ENCODE results near the gene PGF.
"Not testable (repeated sequence)": the region's sequence is repeated elsewhere in the genome, so short reads cannot be mapped to it uniquely, and the experiment has no call there.

The PGF gene

DNA sequence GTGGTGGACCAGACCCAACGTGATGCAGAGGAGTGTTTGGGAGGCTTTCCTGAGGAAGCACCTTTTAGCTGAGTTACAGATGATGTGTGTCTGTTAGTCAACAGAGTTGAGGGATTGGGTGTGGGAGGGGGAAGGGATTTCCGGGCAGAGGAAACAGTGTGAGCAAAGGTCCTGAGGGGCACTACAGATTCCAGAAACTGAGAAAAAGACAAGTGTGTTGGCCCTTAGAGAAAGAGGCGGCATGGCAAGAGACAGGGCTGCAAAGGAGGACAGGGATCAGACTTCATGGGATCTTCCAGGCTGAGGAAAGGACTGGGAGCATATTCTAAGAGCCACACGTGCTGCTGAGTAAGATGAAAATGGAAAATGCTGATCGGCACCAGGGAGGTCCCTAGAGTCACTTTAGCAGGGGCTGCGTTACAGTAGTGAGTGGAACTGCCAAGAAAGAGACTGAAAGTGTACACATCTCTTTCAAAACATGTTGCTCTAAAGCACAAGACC is 22.9 kb downstream of the PGF start:
- no peaks in the 10 kb centered on the region for H3K4me1 ChIP-seq (ENCODE audit: control insufficient read depth, insufficient read depth, low read length)
- H3K36me3 ChIP-seq (ENCODE audit: control insufficient read depth, insufficient read depth, low read length), result no peaks in the 10 kb centered on the region
- no peak overlapping the region for H3K27ac ChIP-seq (ENCODE audit: low read depth, low read length)
- H3K4me3 ChIP-seq (ENCODE audit: low read length), result no peak overlapping the region
- H3K27me3 ChIP-seq (ENCODE audit: control insufficient read depth, insufficient read depth, low read length), result no peaks in the 10 kb centered on the region
- no peak overlapping the region for H3K9ac ChIP-seq (ENCODE audit: low read length)

DNA sequence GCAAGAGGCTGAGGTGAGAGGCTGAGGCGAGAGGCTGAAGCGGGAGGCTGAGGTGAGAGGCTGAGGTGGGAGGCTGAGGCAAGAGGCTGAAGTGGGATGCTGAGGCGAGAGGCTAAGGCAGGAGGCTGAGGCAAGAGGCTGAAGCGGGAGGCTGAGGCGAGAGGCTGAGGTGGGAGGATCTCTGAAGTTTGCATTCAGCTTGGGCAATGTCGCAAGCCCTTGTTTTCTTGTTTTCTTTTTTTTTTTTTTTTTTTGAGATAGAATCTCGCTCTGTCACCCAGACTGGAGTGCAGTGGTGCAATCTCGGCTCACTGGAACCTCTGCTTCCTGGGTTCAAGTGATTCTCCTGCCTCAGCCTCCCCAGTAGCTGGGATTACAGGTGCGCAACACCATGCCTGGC is 23.7 kb downstream of the PGF start:
- H3K4me1 ChIP-seq (ENCODE audit: control insufficient read depth, insufficient read depth, low read length); H3K4me3 ChIP-seq (ENCODE audit: low read length); H3K9ac ChIP-seq (ENCODE audit: low read length); H3K27me3 ChIP-seq (ENCODE audit: control insufficient read depth, insufficient read depth, low read length); H3K27ac ChIP-seq (ENCODE audit: low read depth, low read length); H3K36me3 ChIP-seq (ENCODE audit: control insufficient read depth, insufficient read depth, low read length): not testable (repeated sequence)

DNA sequence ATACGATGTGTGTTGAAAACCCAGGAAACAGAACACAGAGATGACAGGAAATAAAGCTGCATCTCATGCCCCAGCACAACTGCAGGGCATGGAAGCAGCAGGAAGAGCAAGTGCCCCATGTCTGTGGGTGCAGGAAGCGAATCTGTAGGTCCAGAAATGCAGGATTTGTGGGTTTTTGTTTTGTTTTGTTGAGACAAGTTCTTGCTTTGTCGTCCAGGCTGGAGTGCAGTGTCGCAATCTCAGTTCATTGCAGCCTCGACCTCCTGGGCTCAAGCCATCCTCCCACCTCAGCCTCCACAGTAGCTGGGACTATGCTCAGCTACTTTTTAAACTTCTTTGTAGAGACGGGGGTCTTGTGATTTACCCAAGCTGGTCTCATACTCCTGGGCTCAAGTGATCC is 26.2 kb downstream of the PGF start:
- Histone ChIP-seq H3K27me3 (ENCODE audit: control insufficient read depth, insufficient read depth, low read length) (no peaks in the 10 kb centered on the region), H3K9ac (ENCODE audit: low read length) (no peak overlapping the region), H3K27ac (ENCODE audit: low read depth, low read length) (no peak overlapping the region), H3K4me1 (ENCODE audit: control insufficient read depth, insufficient read depth, low read length) (no peaks in the 10 kb centered on the region), H3K4me3 (ENCODE audit: low read length) (no peak overlapping the region), H3K36me3 (ENCODE audit: control insufficient read depth, insufficient read depth, low read length) (no peaks in the 10 kb centered on the region)

DNA sequence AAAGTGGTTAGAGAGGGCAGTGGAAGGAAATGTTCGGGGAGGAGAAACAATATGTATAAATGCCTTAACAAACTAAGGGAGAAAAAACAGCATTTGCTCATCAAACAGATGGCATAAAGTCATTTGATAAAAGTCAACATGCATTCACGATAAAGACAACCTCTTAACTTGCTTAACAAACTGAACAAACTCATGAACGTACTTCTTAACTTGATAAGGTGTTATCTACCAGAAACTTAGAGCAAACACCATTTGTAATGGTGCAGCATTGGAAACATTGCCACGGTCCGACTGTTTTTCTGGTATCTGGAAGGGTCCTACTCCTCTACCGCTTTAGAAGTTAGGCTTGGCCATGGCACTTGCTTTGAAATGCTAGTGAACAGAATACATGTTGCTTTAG is 28.2 kb downstream of the PGF start:
- no peak overlapping the region for H3K27ac ChIP-seq (ENCODE audit: low read depth, low read length)
- no peak overlapping the region for H3K4me3 ChIP-seq (ENCODE audit: low read length)
- peaks cover 3% of the 10 kb centered on the region for H3K4me1 ChIP-seq (ENCODE audit: control insufficient read depth, insufficient read depth, low read length)
- H3K9ac ChIP-seq (ENCODE audit: low read length), result no peak overlapping the region
- H3K36me3 ChIP-seq (ENCODE audit: control insufficient read depth, insufficient read depth, low read length), result no peaks in the 10 kb centered on the region
- no peaks in the 10 kb centered on the region for H3K27me3 ChIP-seq (ENCODE audit: control insufficient read depth, insufficient read depth, low read length)

DNA sequence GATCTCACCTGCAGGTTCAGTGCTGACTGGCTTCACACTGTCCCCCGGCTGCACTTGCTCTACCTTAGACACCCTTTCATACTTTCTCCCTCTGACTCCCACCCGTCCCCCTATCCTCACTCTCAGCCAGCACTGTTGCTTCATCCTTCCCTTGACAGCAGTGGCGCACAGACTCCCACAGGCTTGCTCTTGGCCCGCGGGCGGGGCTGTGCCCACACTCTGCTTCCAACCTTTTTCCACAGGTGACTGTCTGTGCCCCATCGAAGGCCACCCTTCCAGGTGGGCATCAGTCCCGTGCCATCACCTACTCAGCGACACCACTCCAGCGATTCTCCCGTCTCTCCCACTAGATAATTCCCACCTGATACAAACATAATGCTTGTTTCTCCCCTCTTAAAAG is 31.3 kb downstream of the PGF start:
- no peak overlapping the region for H3K9ac ChIP-seq (ENCODE audit: low read length)
- no peak overlapping the region for H3K4me3 ChIP-seq (ENCODE audit: low read length)
- no peak overlapping the region for H3K27ac ChIP-seq (ENCODE audit: low read depth, low read length)
- H3K36me3 ChIP-seq (ENCODE audit: control insufficient read depth, insufficient read depth, low read length), result no peaks in the 10 kb centered on the region
- no peaks in the 10 kb centered on the region for H3K27me3 ChIP-seq (ENCODE audit: control insufficient read depth, insufficient read depth, low read length)
- H3K4me1 ChIP-seq (ENCODE audit: control insufficient read depth, insufficient read depth, low read length), result peaks cover 3% of the 10 kb centered on the region

DNA sequence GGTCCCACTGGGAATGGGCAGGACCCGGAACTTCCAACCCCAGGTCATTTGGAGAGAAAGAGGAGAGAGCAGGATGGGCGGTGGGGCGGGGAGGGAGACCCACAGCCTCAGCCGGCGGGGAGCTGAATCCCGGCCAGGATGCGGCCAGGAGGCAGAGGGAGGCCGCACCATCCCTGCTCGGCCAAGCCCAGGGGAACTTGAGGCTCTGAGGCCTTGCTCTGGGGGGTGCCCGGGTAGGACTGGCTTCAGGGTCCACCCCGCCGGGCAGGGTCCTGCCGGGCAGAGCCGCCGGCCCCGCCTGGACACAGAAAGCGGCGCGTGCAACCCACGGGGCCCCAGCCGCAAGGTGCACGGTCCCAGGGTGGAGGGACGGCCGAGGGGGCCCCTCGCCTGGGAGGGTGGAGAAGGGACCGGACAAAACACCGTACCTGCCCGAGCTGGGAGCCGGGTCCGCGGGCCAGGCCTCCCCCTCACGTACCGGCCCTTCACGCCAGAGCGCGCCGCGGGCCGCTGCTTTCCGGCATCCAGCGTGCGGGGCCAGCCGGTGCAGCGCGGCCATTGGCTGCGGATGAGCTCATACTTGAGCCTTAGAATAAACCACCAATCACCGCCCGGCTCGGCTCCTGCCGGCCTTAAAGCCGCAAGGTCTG is 32.5 kb downstream of the PGF start, which contains the start of gene RPS6KL1:
RPS6KL1 (minus strand) TSS at position 509 of the 650 bp plus-strand sequence. CDS start 1,719 bp downstream, outside the sequence.
- Histone ChIP-seq H3K4me3 (ENCODE audit: low read length) (peak within 1 kb of the TSS; percentile 76), H3K27me3 (ENCODE audit: control insufficient read depth, insufficient read depth, low read length) (no peaks in the 10 kb centered on the region), H3K9ac (ENCODE audit: low read length) (peak within 1 kb of the TSS; percentile 45), H3K4me1 (ENCODE audit: control insufficient read depth, insufficient read depth, low read length) (peaks cover 3% of the 10 kb centered on the region), H3K27ac (ENCODE audit: low read depth, low read length) (no peak within 1 kb of the TSS), H3K36me3 (ENCODE audit: control insufficient read depth, insufficient read depth, low read length) (no peaks in the 10 kb centered on the region)

DNA sequence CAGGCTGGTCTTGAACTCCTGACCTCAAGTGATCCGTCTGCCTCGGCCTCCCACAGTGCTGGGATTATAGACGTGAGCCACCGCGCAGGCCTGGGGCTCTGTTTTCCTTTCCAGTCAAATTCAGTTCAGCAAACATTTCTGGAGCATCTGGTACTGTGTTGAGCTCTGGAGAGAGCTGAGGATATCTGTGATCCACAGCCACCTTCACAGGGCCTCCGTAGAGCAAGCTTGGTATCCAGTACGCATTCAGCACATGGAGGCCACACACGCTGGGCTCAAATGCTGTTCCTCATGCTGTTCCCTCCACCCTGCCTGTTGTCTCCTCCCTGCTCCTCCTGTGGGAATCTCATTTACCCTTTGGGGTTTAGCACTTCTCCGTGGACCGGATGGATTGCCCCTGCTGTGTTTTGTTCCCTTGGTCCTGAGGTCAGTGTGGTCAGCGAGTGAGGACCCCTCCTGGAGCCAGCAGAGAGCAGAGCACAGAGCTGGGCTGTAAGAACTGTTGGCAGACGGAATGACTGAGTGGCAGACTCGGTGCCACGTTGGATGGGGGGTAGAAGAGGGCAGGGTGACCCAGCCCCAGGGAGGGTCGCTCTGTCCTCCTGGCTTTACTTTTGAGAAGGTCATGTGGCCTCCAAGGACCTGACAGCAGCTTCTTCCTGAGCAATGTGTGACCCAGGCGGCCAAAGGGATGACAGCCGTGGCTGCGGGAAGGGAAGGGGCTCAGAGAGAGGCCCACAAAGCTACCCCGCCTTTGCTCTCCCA is 33.2 kb downstream of the PGF start:
- Histone ChIP-seq H3K27ac (ENCODE audit: low read depth, low read length) (no peak overlapping the region), H3K27me3 (ENCODE audit: control insufficient read depth, insufficient read depth, low read length) (no peaks in the 10 kb centered on the region), H3K36me3 (ENCODE audit: control insufficient read depth, insufficient read depth, low read length) (no peaks in the 10 kb centered on the region), H3K4me3 (ENCODE audit: low read length) (peak overlapping the region; percentile 7), H3K4me1 (ENCODE audit: control insufficient read depth, insufficient read depth, low read length) (peaks cover 3% of the 10 kb centered on the region), H3K9ac (ENCODE audit: low read length) (no peak overlapping the region)

DNA sequence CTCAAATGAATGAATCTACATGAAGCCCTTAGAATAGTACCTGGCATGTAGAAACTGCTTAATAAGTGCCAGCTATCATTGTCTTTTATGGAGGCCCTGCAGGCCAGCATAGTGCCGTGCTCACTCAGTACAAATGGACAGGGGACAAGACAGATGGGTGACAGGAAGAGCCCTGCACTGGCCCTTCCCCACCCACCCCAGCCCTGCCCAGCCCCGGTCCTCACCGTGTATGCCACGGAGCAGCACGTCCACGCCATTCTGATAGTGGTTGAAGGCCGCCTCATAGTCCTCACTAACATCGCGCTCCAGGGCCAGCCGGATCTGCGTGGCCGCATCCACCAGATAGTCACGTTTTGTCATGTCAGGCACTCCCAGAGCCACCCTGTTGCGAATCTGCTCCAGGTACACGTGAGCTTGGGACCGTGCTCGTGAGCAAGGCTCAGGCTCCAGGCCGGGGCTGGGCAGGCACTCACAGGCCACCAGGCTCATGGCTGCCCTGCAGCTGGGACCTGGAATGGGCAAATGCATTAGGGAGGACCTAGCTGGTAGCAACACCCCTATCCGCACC is 34.3 kb downstream of the PGF start:
- peaks cover 3% of the 10 kb centered on the region for H3K4me1 ChIP-seq (ENCODE audit: control insufficient read depth, insufficient read depth, low read length)
- no peaks in the 10 kb centered on the region for H3K27me3 ChIP-seq (ENCODE audit: control insufficient read depth, insufficient read depth, low read length)
- H3K4me3 ChIP-seq (ENCODE audit: low read length), result no peak overlapping the region
- no peak overlapping the region for H3K27ac ChIP-seq (ENCODE audit: low read depth, low read length)
- no peaks in the 10 kb centered on the region for H3K36me3 ChIP-seq (ENCODE audit: control insufficient read depth, insufficient read depth, low read length)
- H3K9ac ChIP-seq (ENCODE audit: low read length), result no peak overlapping the region

DNA sequence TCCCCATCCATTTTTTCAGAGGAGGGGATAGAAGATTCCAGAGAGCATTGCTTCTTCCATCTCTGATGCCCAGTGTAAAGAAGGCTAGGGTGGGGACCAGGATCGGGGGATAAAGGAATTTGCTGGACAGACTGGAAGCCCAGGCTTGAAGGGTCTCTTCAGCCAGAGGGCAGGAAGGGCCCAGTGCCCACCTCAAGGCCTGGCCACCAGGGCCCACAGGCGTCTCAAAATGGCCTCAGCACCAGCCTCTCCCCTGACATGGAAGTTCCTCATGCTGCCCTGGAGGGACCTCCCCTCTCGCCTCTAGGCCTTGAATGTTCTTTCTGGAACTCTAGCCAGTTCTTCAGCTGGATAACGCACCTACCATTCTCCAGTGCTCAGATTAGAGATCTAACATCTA is 35.1 kb downstream of the PGF start:
- no peak overlapping the region for H3K9ac ChIP-seq (ENCODE audit: low read length)
- H3K36me3 ChIP-seq (ENCODE audit: control insufficient read depth, insufficient read depth, low read length), result no peaks in the 10 kb centered on the region
- peaks cover 3% of the 10 kb centered on the region for H3K4me1 ChIP-seq (ENCODE audit: control insufficient read depth, insufficient read depth, low read length)
- no peak overlapping the region for H3K27ac ChIP-seq (ENCODE audit: low read depth, low read length)
- H3K4me3 ChIP-seq (ENCODE audit: low read length), result no peak overlapping the region
- no peaks in the 10 kb centered on the region for H3K27me3 ChIP-seq (ENCODE audit: control insufficient read depth, insufficient read depth, low read length)

DNA sequence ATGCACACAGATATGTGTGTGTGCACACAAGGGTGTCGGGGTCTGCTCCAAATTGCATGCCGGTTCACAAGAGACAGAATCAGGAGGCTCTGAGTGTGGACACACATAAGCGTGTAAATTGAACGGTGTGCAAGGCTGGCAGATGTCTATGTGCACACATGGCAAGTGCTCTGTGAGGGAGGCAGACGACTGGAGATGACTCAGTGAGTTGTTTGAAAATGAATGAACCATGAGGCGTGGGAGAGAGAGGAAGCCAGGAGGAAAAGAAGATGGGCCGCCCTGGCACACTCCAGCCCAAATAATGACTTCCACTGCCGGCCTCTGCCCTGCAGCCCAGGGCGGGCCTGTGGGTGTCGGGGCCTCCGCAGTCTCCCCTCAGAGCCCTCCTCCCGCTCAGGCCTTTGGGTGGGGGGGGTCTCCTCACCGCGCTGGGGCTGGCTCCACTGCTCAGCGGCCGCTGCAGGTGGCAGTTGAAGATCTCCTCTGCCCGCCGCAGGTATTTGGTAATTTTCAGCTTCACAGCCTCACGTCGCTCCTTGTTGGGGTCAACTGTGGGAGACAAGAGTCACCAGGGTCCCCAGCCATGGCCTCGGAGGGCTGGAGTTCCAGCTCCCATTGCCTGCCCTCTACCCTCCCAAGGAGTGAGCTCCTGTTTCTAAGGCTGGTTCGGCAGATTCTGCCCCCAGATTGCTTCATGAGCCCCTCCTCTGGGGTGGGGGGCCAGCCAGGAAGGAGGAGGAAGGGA is 35.8 kb downstream of the PGF start:
- no peaks in the 10 kb centered on the region for H3K27me3 ChIP-seq (ENCODE audit: control insufficient read depth, insufficient read depth, low read length)
- H3K4me3 ChIP-seq (ENCODE audit: low read length), result no peak overlapping the region
- no peaks in the 10 kb centered on the region for H3K36me3 ChIP-seq (ENCODE audit: control insufficient read depth, insufficient read depth, low read length)
- H3K9ac ChIP-seq (ENCODE audit: low read length), result no peak overlapping the region
- H3K4me1 ChIP-seq (ENCODE audit: control insufficient read depth, insufficient read depth, low read length), result peaks cover 3% of the 10 kb centered on the region
- H3K27ac ChIP-seq (ENCODE audit: low read depth, low read length), result no peak overlapping the region

DNA sequence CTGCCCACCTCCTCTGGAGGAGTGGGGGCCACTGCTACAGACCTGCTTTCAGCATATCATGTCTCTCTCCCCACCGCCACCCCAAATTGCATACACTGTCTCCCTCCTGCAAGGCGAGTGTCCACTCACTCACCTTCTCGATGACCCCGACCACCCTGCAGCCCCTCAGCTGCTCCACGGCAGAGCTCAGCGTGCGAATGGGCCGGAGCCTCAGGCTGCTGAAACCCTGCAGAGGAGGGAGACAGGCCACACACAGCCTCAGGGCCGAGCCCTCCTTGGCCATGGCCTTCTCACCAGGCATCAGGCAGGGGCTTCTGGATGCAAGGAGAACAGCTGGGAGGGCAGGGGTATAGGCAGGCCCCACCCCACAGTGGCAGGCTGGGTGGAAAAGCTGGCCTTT is 37.0 kb downstream of the PGF start:
- Histone ChIP-seq H3K4me1 (ENCODE audit: control insufficient read depth, insufficient read depth, low read length) (peaks cover 3% of the 10 kb centered on the region), H3K4me3 (ENCODE audit: low read length) (no peak overlapping the region), H3K9ac (ENCODE audit: low read length) (no peak overlapping the region), H3K36me3 (ENCODE audit: control insufficient read depth, insufficient read depth, low read length) (no peaks in the 10 kb centered on the region), H3K27ac (ENCODE audit: low read depth, low read length) (no peak overlapping the region), H3K27me3 (ENCODE audit: control insufficient read depth, insufficient read depth, low read length) (no peaks in the 10 kb centered on the region)

DNA sequence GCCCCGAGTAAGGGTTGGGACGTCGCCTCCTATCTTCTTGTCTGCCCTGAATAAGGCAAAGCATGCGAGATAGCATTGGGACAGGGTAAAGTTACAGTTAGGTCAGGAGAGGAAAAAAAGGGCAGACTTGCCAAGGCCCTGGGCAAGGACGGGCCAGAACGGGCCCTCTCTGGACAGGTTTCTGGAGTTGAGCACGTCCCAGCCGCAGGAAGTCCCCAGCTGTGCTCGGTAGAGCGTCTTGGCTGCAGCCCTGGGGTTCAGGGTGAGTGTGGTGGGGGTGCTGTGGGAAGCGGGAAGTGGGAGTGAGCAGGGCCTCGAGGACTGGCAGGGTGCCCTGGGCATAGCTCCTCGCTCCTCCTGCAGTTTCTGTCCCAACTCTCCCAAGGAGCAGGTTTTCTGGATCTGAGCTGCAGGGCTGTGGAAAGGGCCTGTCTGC is 37.7 kb downstream of the PGF start:
- H3K4me3 ChIP-seq (ENCODE audit: low read length), result no peak overlapping the region
- peak overlapping the region; percentile 31 for H3K27ac ChIP-seq (ENCODE audit: low read depth, low read length)
- H3K9ac ChIP-seq (ENCODE audit: low read length), result no peak overlapping the region
- H3K36me3 ChIP-seq (ENCODE audit: control insufficient read depth, insufficient read depth, low read length), result no peaks in the 10 kb centered on the region
- H3K4me1 ChIP-seq (ENCODE audit: control insufficient read depth, insufficient read depth, low read length), result peaks cover 3% of the 10 kb centered on the region
- no peaks in the 10 kb centered on the region for H3K27me3 ChIP-seq (ENCODE audit: control insufficient read depth, insufficient read depth, low read length)

Measured in rectal smooth muscle tissue (tissue), 1 donor.